ENCODE data around the gene TCP10L.

DNA sequence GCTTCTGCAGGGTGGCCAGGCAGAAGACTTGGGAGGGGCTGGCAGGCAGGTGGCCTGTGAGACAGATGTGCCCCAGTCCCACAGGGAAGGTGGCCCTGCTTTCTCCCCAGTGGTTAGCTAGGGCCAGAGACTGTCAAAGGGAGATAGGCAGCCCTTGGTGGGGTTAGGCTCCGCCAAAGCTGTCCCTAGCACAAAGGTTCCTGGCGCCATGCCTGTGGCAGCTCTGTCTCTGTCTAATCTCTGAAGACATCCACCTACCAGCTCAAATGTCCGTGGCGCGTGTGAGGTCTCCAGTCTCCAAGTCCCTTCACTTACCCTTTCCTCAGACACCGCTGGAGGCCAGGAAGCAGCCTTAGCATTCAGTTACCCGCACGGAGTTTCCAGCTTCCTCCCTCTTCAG, 17.7 kb downstream of the TCP10L start:
- TF ChIP-seq, protein P1, sequence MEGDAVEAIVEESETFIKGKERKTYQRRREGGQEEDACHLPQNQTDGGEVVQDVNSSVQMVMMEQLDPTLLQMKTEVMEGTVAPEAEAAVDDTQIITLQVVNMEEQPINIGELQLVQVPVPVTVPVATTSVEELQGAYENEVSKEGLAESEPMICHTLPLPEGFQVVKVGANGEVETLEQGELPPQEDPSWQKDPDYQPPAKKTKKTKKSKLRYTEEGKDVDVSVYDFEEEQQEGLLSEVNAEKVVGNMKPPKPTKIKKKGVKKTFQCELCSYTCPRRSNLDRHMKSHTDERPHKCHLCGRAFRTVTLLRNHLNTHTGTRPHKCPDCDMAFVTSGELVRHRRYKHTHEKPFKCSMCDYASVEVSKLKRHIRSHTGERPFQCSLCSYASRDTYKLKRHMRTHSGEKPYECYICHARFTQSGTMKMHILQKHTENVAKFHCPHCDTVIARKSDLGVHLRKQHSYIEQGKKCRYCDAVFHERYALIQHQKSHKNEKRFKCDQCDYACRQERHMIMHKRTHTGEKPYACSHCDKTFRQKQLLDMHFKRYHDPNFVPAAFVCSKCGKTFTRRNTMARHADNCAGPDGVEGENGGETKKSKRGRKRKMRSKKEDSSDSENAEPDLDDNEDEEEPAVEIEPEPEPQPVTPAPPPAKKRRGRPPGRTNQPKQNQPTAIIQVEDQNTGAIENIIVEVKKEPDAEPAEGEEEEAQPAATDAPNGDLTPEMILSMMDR (IDR thresholded peaks at IDR 0.05), result no peak
- TF ChIP-seq POLR2A (IDR thresholded peaks at IDR 0.05), result no peak
